OCI-LY7 (cell line): ENCODE data around the gene PPIH. TPM values are rescaled to one million over a fixed set of nuclear protein-coding genes. Genes with fewer than 3 reads are reported as not detected.

Experiments used
- BruUV-seq: library from RNA; stranded (reverse); fragments of 400-500 nt; replicated peaks from 2 replicates; lab custom pipeline; 2021; lab: Mats Ljungman, UMichigan
- CTCF ChIA-PET: fragments of 300-600 bp; sonication (Branson Sonifier 250); formaldehyde crosslinking; loops from one replicate; lab custom pipeline; 2022; ENCODE audit warnings: antibody characterized with exemption; ENCODE audit not compliant: unreplicated experiment; lab: Charles Lee
- POLR2A ChIA-PET: fragments of 300-600 bp; sonication (Branson Sonifier 250); formaldehyde crosslinking; loops from one replicate; lab custom pipeline; 2022; ENCODE audit warnings: antibody characterized with exemption; lab: Charles Lee
- DNase-seq: peaks from one replicate; pipeline ENCODE4 v3.0.0-alpha.2; 2015; ENCODE audit warnings: low spot score
- H2AFZ ChIP-seq: fragments of 200-600 bp; sonication (generic), shearing (Covaris generic); 2 replicates; pipeline ENCODE4 v1.6.1; 2014; ENCODE audit warnings: mild to moderate bottlenecking, antibody characterized with exemption, low read length, moderate library complexity
- H3K27ac ChIP-seq: fragments of 200-600 bp; sonication (generic); 2 replicates; pipeline ENCODE4 v1.5.1; 2014; ENCODE audit warnings: mixed run types, low read depth, mild to moderate bottlenecking, moderate library complexity, low read length, inconsistent platforms; ENCODE audit not compliant: poor library complexity, severe bottlenecking
- H3K36me3 ChIP-seq: fragments of 200-600 bp; sonication (generic); 2 replicates; pipeline ENCODE4 v1.6.1; 2014; ENCODE audit warnings: mild to moderate bottlenecking, antibody characterized with exemption, low read length, moderate library complexity, mixed read lengths; ENCODE audit not compliant: insufficient read depth
- H3K4me1 ChIP-seq: fragments of 200-600 bp; sonication (generic); 2 replicates; pipeline ENCODE4 v1.5.1; 2014; ENCODE audit warnings: mild to moderate bottlenecking, low read length; ENCODE audit not compliant: insufficient read depth, poor library complexity, severe bottlenecking
- H3K4me2 ChIP-seq: fragments of 200-600 bp; sonication (generic); 2 replicates; pipeline ENCODE4 v1.6.1; 2014; ENCODE audit warnings: mild to moderate bottlenecking, low read length
- H3K4me3 ChIP-seq: fragments of 200-600 bp; sonication (generic); 2 replicates; pipeline ENCODE4 v1.5.1; 2014; ENCODE audit warnings: mild to moderate bottlenecking, low read depth, low read length; ENCODE audit not compliant: poor library complexity, severe bottlenecking
- H3K79me2 ChIP-seq: fragments of 200-600 bp; sonication (generic); 2 replicates; pipeline ENCODE4 v1.6.1; 2016; ENCODE audit warnings: low read depth, mild to moderate bottlenecking, low read length, moderate library complexity, mixed read lengths; ENCODE audit not compliant: insufficient read depth
- H3K9me2 ChIP-seq: fragments of 200-600 bp; sonication (generic); 2 replicates; pipeline ENCODE4 v1.6.1; 2016; ENCODE audit warnings: mild to moderate bottlenecking, low read length, mixed read lengths; ENCODE audit not compliant: insufficient read depth
- H3K9me3 ChIP-seq: fragments of 200-600 bp; sonication (generic); 2 replicates; pipeline ENCODE4 v1.6.1; 2014; ENCODE audit warnings: mild to moderate bottlenecking, mixed run types, low read length, mixed read lengths
- H4K20me1 ChIP-seq: fragments of 200-600 bp; sonication (generic); 2 replicates; pipeline ENCODE4 v1.6.1; 2014; ENCODE audit warnings: mild to moderate bottlenecking, antibody characterized with exemption, low read length, moderate library complexity, mixed read lengths; ENCODE audit not compliant: insufficient read depth
- EZH2phosphoT487 ChIP-seq: fragments of 200-600 bp; sonication (generic); IDR thresholded peaks from 2 replicates; pipeline ENCODE4 v1.6.1; 2018; ENCODE audit warnings: low read depth, borderline replicate concordance, mild to moderate bottlenecking, mixed run types, antibody characterized with exemption, low read length, moderate library complexity, mixed read lengths
- intact Hi-C: fragments of 100-400 bp; cut with micrococcal nuclease; formaldehyde crosslinking; loops from one replicate; pipeline ENCODE4 v1.10.0; 2022; ENCODE audit not compliant: unreplicated experiment
- total RNA-seq, 2 experiments: library from RNA; depleted of rRNA in 1 of 2; stranded (reverse); fragments of >200 nt in 1 of 2; shearing (Covaris generic) in 1 of 2; gene quantifications; 2 replicates each; pipeline ENCODE4 v1.2.3, GENCODE V29; 2014 to 2022
- TF ChIP-seq, protein P1 (sequence below): fragments of 200-600 bp; sonication (generic); conservative IDR thresholded peaks from 2 replicates; pipeline ENCODE4 v1.5.1; 2014; ENCODE audit warnings: mild to moderate bottlenecking, antibody characterized with exemption, low read length, moderate library complexity, mixed read lengths

Gene PPIH
- total RNA-seq, 2 experiments from 2014 or later = 74.4 to 100 TPM

- Histone ChIP-seq H3K36me3 (peaks cover 71% of the 10 kb centered on the region), H4K20me1 (no peaks in the 10 kb centered on the region), H2AFZ (no peak overlapping the region), H3K9me2 (no peaks in the 10 kb centered on the region), H3K9me3 (no peaks in the 10 kb centered on the region), H3K4me3 (no peak overlapping the region), H3K4me1 (peaks cover 5% of the 10 kb centered on the region), H3K27ac (no peak overlapping the region), H3K79me2 (no peaks in the 10 kb centered on the region), H3K4me2 (no peak overlapping the region)
- intact Hi-C loops = no loop called here
- TF ChIP-seq EZH2phosphoT487 = no peak
- ChIA-PET POLR2A (no interaction called here), CTCF (no interaction called here)
- TSS peak; percentile 23 for BruUV-seq
- no peak for DNase-seq
These were observed 16.0 kb downstream of the PPIH start for GRCh38 chr1:42674214-42674613.

DNA sequence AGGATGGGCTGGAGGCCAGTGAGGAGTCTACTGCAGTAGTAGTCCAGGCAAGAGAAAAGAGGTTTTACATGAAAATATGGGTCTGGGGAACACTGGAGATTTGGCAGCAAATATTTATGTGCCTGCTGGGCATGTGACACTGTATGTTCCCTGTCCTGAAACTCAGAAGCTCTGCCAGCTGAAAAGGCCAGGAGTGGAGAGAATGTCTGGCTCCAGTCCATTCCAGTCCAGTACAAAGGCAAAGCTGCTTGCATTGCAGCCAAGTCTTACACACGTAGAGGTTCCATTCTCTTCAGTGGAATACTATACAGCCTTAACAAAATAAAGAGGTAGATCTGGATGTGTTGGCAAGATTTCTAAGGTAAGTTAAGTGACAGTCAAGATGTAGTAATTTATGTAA, 16.5 kb downstream of the PPIH start:
- no peak for DNase-seq
- no peaks in the 10 kb centered on the region for H4K20me1 ChIP-seq
- H3K36me3 ChIP-seq = peaks cover 66% of the 10 kb centered on the region
- no peaks in the 10 kb centered on the region for H3K9me2 ChIP-seq
- no peak overlapping the region for H3K4me2 ChIP-seq
- no peak overlapping the region for H3K27ac ChIP-seq
- no TSS peak for BruUV-seq
- H2AFZ ChIP-seq = no peak overlapping the region
- intact Hi-C loops = no loop called here
- POLR2A ChIA-PET = no interaction called here
- H3K4me1 ChIP-seq = peaks cover 10% of the 10 kb centered on the region
- TF ChIP-seq, protein P1, sequence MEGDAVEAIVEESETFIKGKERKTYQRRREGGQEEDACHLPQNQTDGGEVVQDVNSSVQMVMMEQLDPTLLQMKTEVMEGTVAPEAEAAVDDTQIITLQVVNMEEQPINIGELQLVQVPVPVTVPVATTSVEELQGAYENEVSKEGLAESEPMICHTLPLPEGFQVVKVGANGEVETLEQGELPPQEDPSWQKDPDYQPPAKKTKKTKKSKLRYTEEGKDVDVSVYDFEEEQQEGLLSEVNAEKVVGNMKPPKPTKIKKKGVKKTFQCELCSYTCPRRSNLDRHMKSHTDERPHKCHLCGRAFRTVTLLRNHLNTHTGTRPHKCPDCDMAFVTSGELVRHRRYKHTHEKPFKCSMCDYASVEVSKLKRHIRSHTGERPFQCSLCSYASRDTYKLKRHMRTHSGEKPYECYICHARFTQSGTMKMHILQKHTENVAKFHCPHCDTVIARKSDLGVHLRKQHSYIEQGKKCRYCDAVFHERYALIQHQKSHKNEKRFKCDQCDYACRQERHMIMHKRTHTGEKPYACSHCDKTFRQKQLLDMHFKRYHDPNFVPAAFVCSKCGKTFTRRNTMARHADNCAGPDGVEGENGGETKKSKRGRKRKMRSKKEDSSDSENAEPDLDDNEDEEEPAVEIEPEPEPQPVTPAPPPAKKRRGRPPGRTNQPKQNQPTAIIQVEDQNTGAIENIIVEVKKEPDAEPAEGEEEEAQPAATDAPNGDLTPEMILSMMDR = no peak
- TF ChIP-seq EZH2phosphoT487 = no peak
- H3K9me3 ChIP-seq = no peaks in the 10 kb centered on the region
- H3K79me2 ChIP-seq = no peaks in the 10 kb centered on the region
- no peak overlapping the region for H3K4me3 ChIP-seq
- CTCF ChIA-PET = no interaction called here

DNA sequence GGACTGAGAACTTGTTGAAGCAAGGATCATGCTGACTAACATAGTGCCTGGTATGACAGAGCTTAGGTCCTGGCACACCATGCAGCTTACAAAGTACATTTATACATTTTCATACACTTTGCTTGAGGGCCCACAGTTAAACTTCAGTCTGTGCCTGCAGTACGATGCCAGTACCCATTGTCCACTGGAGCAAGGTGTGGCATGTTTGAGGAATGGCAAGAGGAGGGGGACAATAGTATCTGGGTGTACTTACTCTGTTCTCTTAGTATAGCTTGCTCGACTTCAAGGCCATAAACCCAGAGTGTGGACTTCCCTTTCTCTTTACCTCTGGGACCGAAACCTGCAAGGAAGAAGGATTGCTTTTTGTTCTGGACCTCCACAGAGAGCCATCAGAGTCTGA, 17.2 kb downstream of the PPIH start:
- CTCF ChIA-PET = no interaction called here
- Histone ChIP-seq H2AFZ (no peak overlapping the region), H3K36me3 (peaks cover 58% of the 10 kb centered on the region), H3K4me1 (peaks cover 18% of the 10 kb centered on the region), H3K4me3 (no peak overlapping the region), H3K9me2 (no peaks in the 10 kb centered on the region), H3K9me3 (no peaks in the 10 kb centered on the region), H3K4me2 (no peak overlapping the region), H3K79me2 (peaks cover 4% of the 10 kb centered on the region; the same call in 1 of the 2 replicates), H4K20me1 (no peaks in the 10 kb centered on the region), H3K27ac (no peak overlapping the region)
- POLR2A ChIA-PET = no interaction called here
- DNase-seq = no peak
- TF ChIP-seq, protein P1 = no peak
- TF ChIP-seq EZH2phosphoT487 = no peak
- no TSS peak for BruUV-seq
- intact Hi-C loops = no loop called here
